Measurements from ENCODE around the gene GSN. TPM values are rescaled to one million over a fixed set of nuclear protein-coding genes. Genes with fewer than 3 reads are reported as not detected.

GSN gene
- total and polyA plus RNA-seq, 12 donors = 78.5 to 735 (median 293) TPM

GRCh38 chr9:121277026-121277425 lies 9.1 kb downstream of the GSN start:
- Histone ChIP-seq H3K27me3 (no peaks in the 10 kb centered on the region), H3K4me1 (replicated peaks in 1 of 2) (peaks cover 33 to 49% of the 10 kb centered on the region in 2 donors), H3K36me3 (replicated peaks in 1 of 2) (no peaks in the 10 kb centered on the region), H3K4me3 (no peak overlapping the region), H3K9me3 (replicated peaks in 1 of 3) (no peaks in the 10 kb centered on the region), H3K27ac (peak overlapping the region in 3 of 5 donors; percentile 56 to 95 (median 93))
- no peak for TF ChIP-seq POLR2A (IDR thresholded peaks at IDR 0.05)
- TF ChIP-seq CTCF (IDR thresholded peaks at IDR 0.05) = no peak
- intact Hi-C loops (cut with DNase I) = loop anchor here in 1 of 2 donors (10.0 kb wide), 1 partner anchor 62 kb away; no protein-coding TSS in a partner anchor
- WGBS, 4 donors = 90 to 100% (median 99%) methylated on average over 1 of the region's 1 CpG
- no peak for DNase-seq

GRCh38 chr9:121277518-121278295 lies 9.7 kb downstream of the GSN start:
- intact Hi-C loops (cut with DNase I) = loop anchor here in 1 of 2 donors (10.0 kb wide), 1 partner anchor 63 kb away; no protein-coding TSS in a partner anchor
- no peaks in the 10 kb centered on the region for H3K9me3 ChIP-seq (replicated peaks in 1 of 3)
- H3K27me3 ChIP-seq = no peaks in the 10 kb centered on the region
- peaks cover 39 to 56% of the 10 kb centered on the region in 2 donors for H3K4me1 ChIP-seq (replicated peaks in 1 of 2)
- peak in 1 of 7 donors; percentile 12 for DNase-seq
- H3K36me3 ChIP-seq (replicated peaks in 1 of 2) = no peaks in the 10 kb centered on the region
- peak overlapping the region in 4 of 5 donors; percentile 56 to 95 (median 80) for H3K27ac ChIP-seq
- WGBS, 4 donors = 49 to 70% (median 55%) methylated on average over 4 of the region's 4 CpGs
- no peak overlapping the region for H3K4me3 ChIP-seq
- TF ChIP-seq POLR2A (IDR thresholded peaks at IDR 0.05) (no peak), CTCF (IDR thresholded peaks at IDR 0.05) (no peak)

- Histone ChIP-seq H3K36me3 (replicated peaks in 1 of 2) (no peaks in the 10 kb centered on the region), H3K27me3 (no peaks in the 10 kb centered on the region), H3K9me3 (replicated peaks in 1 of 3) (no peaks in the 10 kb centered on the region), H3K4me1 (replicated peaks in 1 of 2) (peaks cover 42 to 65% of the 10 kb centered on the region in 2 donors), H3K4me3 (no peak overlapping the region), H3K27ac (peak overlapping the region; percentile 1 to 95 (median 66))
- intact Hi-C loops (cut with DNase I) = loop anchor here in 1 of 2 donors (10.0 kb wide), 1 partner anchor 64 kb away; no protein-coding TSS in a partner anchor
- peak; percentile 67 to 93 (median 84) for TF ChIP-seq CTCF (IDR thresholded peaks at IDR 0.05)
- TF ChIP-seq POLR2A (IDR thresholded peaks at IDR 0.05) = peak in 1 of 2 donors; percentile 44
- DNase-seq = peak; percentile 67 to 90 (median 76)
- WGBS, 4 donors = 17 to 22% (median 21%) methylated on average over 9 to 13 of the region's 13 CpGs
Measured at GRCh38 chr9:121278477-121279261, 10.7 kb downstream of the GSN start.

Data from adrenal gland (tissue), 12 donors.